Common myeloid progenitor, CD34-positive (primary cell): ENCODE results near the gene FUCA1.

Source experiments
- CTCF ChIA-PET: fragments of 350-600 bp; sonication (Branson Sonifier 250); formaldehyde crosslinking; loops from one replicate; lab custom pipeline; 2021; ENCODE audit warnings: antibody characterized with exemption; lab: Charles Lee
- POLR2A ChIA-PET: fragments of 350-600 bp; sonication (Branson Sonifier 250); formaldehyde crosslinking; loops from one replicate; lab custom pipeline; 2021; ENCODE audit warnings: antibody characterized with exemption; lab: Charles Lee
- DNase-seq, 3 donors: peaks; one replicate each; pipeline versions ENCODE4 v3.0.0 to v3.0.0-alpha.2; 2013
- H3K27ac ChIP-seq, 2 experiments: 1 replicate in 1 of 2; 2 replicates in 1 of 2; pipeline ENCODE4 v1.7.0; 2013; ENCODE audit warnings: inconsistent platforms in 2 of 2, low read length in 2 of 2, mild to moderate bottlenecking in 2 of 2, low read depth in 1 of 2, moderate library complexity in 1 of 2; ENCODE audit not compliant: severe bottlenecking in 2 of 2, insufficient read depth in 1 of 2, poor library complexity in 1 of 2
- H3K27me3 ChIP-seq, 5 experiments: replicated peaks in 2 of 5; 1 replicate in 3 of 5; 2 replicates in 2 of 5; pipeline versions ENCODE4 v1.6.1 to v1.7.0; 2013; ENCODE audit warnings: low read length in 4 of 5, mild to moderate bottlenecking in 2 of 5, moderate library complexity in 2 of 5, inconsistent platforms in 1 of 5; ENCODE audit not compliant: insufficient read depth in 5 of 5, control insufficient read depth in 4 of 5
- H3K36me3 ChIP-seq, 4 experiments: 1 replicate in 2 of 4; 2 replicates in 2 of 4; pipeline versions ENCODE4 v1.6.1 to v1.7.0; 2013; ENCODE audit warnings: low read length in 3 of 4, control low read depth in 1 of 4, mild to moderate bottlenecking in 1 of 4; ENCODE audit not compliant: control insufficient read depth in 4 of 4, insufficient read depth in 4 of 4
- H3K4me1 ChIP-seq, 4 experiments: 1 replicate in 3 of 4; 2 replicates in 1 of 4; pipeline versions ENCODE4 v1.6.1 to v1.7.1; 2013; ENCODE audit warnings: low read length in 3 of 4, mild to moderate bottlenecking in 3 of 4, control low read depth in 1 of 4, inconsistent platforms in 1 of 4, moderate library complexity in 1 of 4; ENCODE audit not compliant: control insufficient read depth in 4 of 4, insufficient read depth in 4 of 4; ENCODE audit errors: control extremely low read depth in 1 of 4
- H3K4me3 ChIP-seq, 7 experiments: 1 replicate in 4 of 7; 2 replicates in 3 of 7; pipeline versions ENCODE4 v1.5.1 to v1.7.0; 2013; ENCODE audit warnings: mild to moderate bottlenecking in 7 of 7, low read length in 6 of 7, moderate library complexity in 6 of 7, inconsistent platforms in 2 of 7, low read depth in 2 of 7, control low read depth in 1 of 7; ENCODE audit not compliant: insufficient read depth in 4 of 7, control insufficient read depth in 1 of 7; ENCODE audit errors: extremely low read depth in 1 of 7
- H3K9me3 ChIP-seq, 5 experiments: 1 replicate in 4 of 5; 2 replicates in 1 of 5; pipeline versions ENCODE4 v1.6.1 to v1.7.1; 2013; ENCODE audit warnings: low read length in 4 of 5, mild to moderate bottlenecking in 2 of 5, inconsistent platforms in 1 of 5, low read depth in 1 of 5, moderate library complexity in 1 of 5; ENCODE audit not compliant: control insufficient read depth in 4 of 5, insufficient read depth in 2 of 5; ENCODE audit errors: control extremely low read depth in 1 of 5
- WGBS: methylation state at CpG from one replicate; pipeline ENCODE4 v1.1.5; 2013; ENCODE audit not compliant: insufficient coverage; 5-methylcytosine and 5-hydroxymethylcytosine counted together

The FUCA1 gene

GRCh38 chr1:23809751-23810171 is 58.3 kb downstream of the FUCA1 start:
- Histone ChIP-seq H3K27ac (no peak overlapping the region), H3K4me1 (peaks cover 6 to 53% (median 39%) of the 10 kb centered on the region in 4 experiments), H3K9me3 (no peaks in the 10 kb centered on the region), H3K36me3 (peaks cover 2 to 20% (median 16%) of the 10 kb centered on the region in 4 experiments), H3K4me3 (no peak overlapping the region), H3K27me3 (no peaks in the 10 kb centered on the region)
- POLR2A ChIA-PET = no interaction called here
- WGBS = 19% methylated on average over 6 of the region's 6 CpGs
- DNase-seq = peak; percentile 89 to 94 (median 94)
- CTCF ChIA-PET = interaction anchor here (0.6 to 8.1 kb wide), 31 partner anchors 8 to 165 kb away, joined by 3 to 108 read pairs (median 7); partner anchors contain the start of genes CNR2, FUCA1, GALE and HMGCL

- H3K4me3 ChIP-seq = peak overlapping the region in 2 of 7 experiments; percentile 6 to 12
- peak; percentile 42 to 89 (median 87) for DNase-seq
- H3K36me3 ChIP-seq = peaks cover 2 to 13% (median 10%) of the 10 kb centered on the region in 4 experiments
- H3K27ac ChIP-seq = no peak overlapping the region
- CTCF ChIA-PET = interaction anchor here (0.6 to 8.1 kb wide), 12 partner anchors 10 to 148 kb away, joined by 3 to 108 read pairs (median 4); partner anchors contain the start of gene CNR2
- POLR2A ChIA-PET = interaction anchor here (0.7 kb wide), 1 partner anchor 109 kb away, joined by 3 read pairs; no protein-coding TSS in a partner anchor
- no peaks in the 10 kb centered on the region for H3K27me3 ChIP-seq
- H3K4me1 ChIP-seq = peaks cover 6 to 56% (median 39%) of the 10 kb centered on the region in 4 experiments
- WGBS = 0% methylated on average over 2 of the region's 3 CpGs
- H3K9me3 ChIP-seq = no peaks in the 10 kb centered on the region
Observed at GRCh38 chr1:23807453-23807852, 60.6 kb downstream of the FUCA1 start.

- CTCF ChIA-PET = interaction anchor here (0.6 to 8.1 kb wide), 4 partner anchors 9 to 112 kb away, joined by 3 to 108 read pairs (median 7); no protein-coding TSS in a partner anchor
- WGBS = 80% methylated on average over 5 of the region's 6 CpGs
Observed at GRCh38 chr1:23806280-23806679, 61.8 kb downstream of the FUCA1 start.

GRCh38 chr1:23805025-23805424 is 63.1 kb downstream of the FUCA1 start:
- H3K27me3 ChIP-seq = no peaks in the 10 kb centered on the region
- H3K4me1 ChIP-seq = peaks cover 4 to 43% (median 32%) of the 10 kb centered on the region in 4 experiments
- DNase-seq = no peak
- H3K36me3 ChIP-seq = peaks cover 2 to 10% (median 8%) of the 10 kb centered on the region in 4 experiments
- no peak overlapping the region for H3K4me3 ChIP-seq
- WGBS = 100% methylated on average over 2 of the region's 2 CpGs
- no peak overlapping the region for H3K27ac ChIP-seq
- ChIA-PET POLR2A (interaction anchor here (0.6 kb wide), 1 partner anchor 28 kb away, joined by 4 read pairs; no protein-coding TSS in a partner anchor), CTCF (interaction anchor here (0.7 to 8.1 kb wide), 4 partner anchors 8 to 314 kb away, joined by 3 to 108 read pairs (median 3); no protein-coding TSS in a partner anchor)
- H3K9me3 ChIP-seq = no peaks in the 10 kb centered on the region

More at GRCh38 chr1:23806280-23806679, 61.8 kb downstream of the FUCA1 start:
- H3K4me1 ChIP-seq = peaks cover 6 to 52% (median 39%) of the 10 kb centered on the region in 4 experiments
- H3K27me3 ChIP-seq = no peaks in the 10 kb centered on the region
- H3K36me3 ChIP-seq = peaks cover 2 to 10% (median 8%) of the 10 kb centered on the region in 4 experiments
- POLR2A ChIA-PET = no interaction called here
- no peak overlapping the region for H3K27ac ChIP-seq
- H3K9me3 ChIP-seq = no peaks in the 10 kb centered on the region
- no peak overlapping the region for H3K4me3 ChIP-seq
- DNase-seq = no peak

GRCh38 chr1:23804183-23804835 is 63.8 kb downstream of the FUCA1 start:
- Histone ChIP-seq H3K27me3 (no peaks in the 10 kb centered on the region), H3K27ac (no peak overlapping the region), H3K36me3 (peaks cover 2 to 10% (median 8%) of the 10 kb centered on the region in 4 experiments), H3K4me3 (no peak overlapping the region), H3K9me3 (no peaks in the 10 kb centered on the region), H3K4me1 (peaks cover 3 to 43% (median 35%) of the 10 kb centered on the region in 4 experiments)
- over 99% methylated on average over 7 of the region's 7 CpGs for WGBS
- DNase-seq = peak in 1 of 3 donors; percentile 41
- CTCF ChIA-PET = interaction anchor here (0.9 to 3.2 kb wide), 4 partner anchors 33 to 112 kb away, joined by 3 to 18 read pairs (median 4); no protein-coding TSS in a partner anchor
- POLR2A ChIA-PET = interaction anchor here (0.6 kb wide), 1 partner anchor 153 kb away, joined by 3 read pairs; no protein-coding TSS in a partner anchor

GRCh38 chr1:23803674-23804073 is 64.4 kb downstream of the FUCA1 start:
- ChIA-PET CTCF (interaction anchor here (0.9 to 3.2 kb wide), 4 partner anchors 18 to 113 kb away, joined by 3 to 18 read pairs (median 6); no protein-coding TSS in a partner anchor), POLR2A (interaction anchor here (0.6 kb wide), 1 partner anchor 154 kb away, joined by 3 read pairs; no protein-coding TSS in a partner anchor)
- Histone ChIP-seq H3K9me3 (no peaks in the 10 kb centered on the region), H3K4me1 (peaks cover 3 to 49% (median 40%) of the 10 kb centered on the region in 4 experiments), H3K27me3 (no peaks in the 10 kb centered on the region), H3K27ac (no peak overlapping the region), H3K36me3 (peaks cover 2 to 14% (median 8%) of the 10 kb centered on the region in 4 experiments), H3K4me3 (no peak overlapping the region)
- 100% methylated on average over 5 of the region's 5 CpGs for WGBS
- no peak for DNase-seq
